CMK (cell line): ENCODE data around the gene LNX2.
"Not testable (repeated sequence)": the region's sequence is repeated elsewhere in the genome, so short reads cannot be mapped to it uniquely, and the experiment has no call there.

Experiments
- DNase-seq: peaks from one replicate; pipeline ENCODE4 v3.0.0-alpha.2; 2010; ENCODE audit warnings: low read depth

The LNX2 gene

DNA sequence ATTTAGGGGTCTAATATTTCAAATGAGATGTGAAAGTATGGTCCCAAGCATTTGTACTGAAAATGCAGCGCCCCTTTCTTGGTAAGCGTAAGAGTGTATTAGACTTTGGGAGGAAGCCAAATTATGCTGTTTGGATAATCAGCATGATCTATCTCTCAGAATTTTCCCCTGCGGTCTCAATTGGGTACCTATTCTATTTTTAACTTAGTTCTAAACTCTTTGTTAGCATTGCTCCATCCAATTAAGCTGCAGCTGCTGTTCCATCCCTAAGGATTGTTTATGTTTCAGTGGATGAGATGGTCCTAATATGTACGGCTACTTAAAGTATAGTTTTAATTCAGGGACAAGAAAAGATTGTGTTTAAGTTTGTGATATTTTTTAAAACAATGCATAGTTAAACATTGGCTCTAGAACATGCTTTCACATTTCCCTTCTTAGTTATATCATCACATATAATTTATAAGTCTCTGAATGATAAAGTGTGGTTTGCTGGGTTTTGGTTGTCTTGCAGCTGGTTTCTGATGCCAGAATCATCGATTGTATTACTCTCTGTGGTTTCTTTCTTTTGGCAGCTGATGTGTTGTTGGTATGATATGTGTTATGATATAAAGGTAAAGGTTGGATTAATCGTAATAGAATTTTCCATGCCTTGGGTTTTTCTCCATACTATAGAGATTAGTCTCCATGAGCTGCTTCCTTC lies 16.4 kb upstream of the LNX2 start:
- DNase-seq: no peak

DNA sequence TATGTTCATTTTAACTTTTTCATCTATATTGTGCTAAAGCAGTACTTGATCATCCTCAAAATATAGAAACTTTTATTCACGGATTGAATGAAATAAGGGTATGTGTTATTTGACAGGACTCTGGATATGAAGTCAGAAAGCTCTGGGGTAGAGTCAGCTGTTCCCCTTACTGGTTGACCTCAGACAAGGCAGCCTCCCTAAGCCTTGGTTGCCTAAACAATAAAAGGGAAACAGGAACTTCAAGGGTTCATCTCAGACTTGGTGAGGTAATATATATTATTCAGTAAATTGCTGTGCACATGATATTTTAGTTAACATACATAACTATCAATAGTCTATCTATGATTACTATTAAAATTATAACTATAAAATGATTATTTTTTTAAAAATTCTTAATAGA lies 14.9 kb upstream of the LNX2 start:
- DNase-seq: no peak

GRCh38 chr13:27634791-27635190 lies 14.5 kb upstream of the LNX2 start:
- DNase-seq: no peak

- no peak for DNase-seq
These were observed 13.9 kb upstream of the LNX2 start for GRCh38 chr13:27634231-27634630.

DNA sequence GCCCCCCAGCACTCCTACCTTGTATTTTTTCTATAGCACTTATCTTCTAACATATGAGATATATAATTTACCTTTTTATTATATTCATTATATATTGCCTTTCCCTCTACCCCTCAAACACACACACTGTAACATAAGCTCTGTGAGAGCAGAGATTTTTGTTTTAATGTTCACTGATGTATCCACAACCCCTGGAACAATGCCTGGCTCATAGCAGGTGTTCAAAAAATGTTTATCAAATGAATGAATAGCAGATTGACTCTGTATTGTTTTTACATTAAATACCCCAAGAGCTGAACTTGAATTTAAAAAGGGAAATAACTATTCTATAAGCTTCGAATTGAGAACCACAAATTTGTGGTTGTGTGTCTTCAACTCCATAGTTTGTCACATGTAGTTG lies 12.3 kb upstream of the LNX2 start:
- no peak for DNase-seq

DNA sequence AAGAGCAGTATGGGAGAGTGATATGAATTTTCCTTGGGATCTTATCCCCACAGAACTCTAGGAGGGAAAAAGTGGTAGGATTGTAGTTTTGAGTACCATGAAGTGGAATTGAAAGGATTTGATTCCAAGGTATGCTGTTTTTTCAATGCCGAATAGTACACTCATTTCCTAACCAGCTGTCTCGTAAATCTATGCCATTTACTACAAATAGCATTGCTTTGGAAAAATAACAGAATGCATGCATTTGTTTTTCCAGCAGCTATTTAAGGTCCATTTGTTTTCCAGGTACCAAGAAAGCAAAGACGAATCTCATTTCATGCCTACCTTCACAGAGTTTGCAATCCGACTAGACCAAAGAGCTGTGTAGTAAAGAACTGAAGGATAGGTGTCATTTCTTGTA lies 11.9 kb upstream of the LNX2 start:
- no peak for DNase-seq

DNA sequence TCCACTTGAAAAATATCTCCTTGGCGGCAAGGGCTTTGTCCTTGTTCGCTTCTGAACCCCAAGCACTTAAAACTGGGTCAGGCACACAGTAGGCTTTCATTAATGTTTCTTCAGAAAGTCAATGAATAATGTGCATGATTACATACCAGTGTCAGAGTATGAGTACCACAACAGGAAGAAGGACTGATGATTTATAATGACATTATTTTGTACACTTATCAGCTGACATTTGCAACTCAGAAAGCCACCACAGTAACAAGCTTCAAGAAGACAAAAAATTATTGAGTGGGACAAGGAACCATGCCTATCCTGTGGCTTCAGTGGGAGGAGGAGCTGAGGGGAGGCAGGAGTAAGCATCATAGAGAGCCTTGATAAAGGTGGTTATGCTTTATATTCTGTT lies 11.3 kb upstream of the LNX2 start:
- DNase-seq: no peak

GRCh38 chr13:27631156-27631555 lies 10.8 kb upstream of the LNX2 start:
- DNase-seq: no peak

DNA sequence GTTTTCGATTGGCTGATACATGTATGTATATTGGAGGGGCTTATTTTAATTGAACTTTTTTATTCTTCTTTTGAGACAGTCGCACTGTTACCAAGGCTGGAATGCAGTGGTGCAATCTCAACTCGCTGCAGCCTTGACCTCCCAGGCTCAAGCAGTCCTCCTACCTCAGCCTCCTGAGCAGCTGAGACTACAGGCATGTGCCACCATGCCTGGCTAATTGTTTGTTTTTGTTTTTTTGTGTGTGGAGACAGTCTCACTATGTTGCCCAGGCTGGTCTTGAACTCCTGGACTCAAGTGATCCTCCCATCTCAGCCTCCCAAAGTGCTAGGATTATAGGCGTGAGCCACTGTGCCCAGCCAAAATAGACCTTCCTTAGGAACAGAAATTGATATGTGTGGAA lies 8.4 kb upstream of the LNX2 start:
- not testable (repeated sequence) for DNase-seq

- no peak for DNase-seq
These were observed 7.8 kb upstream of the LNX2 start for GRCh38 chr13:27628081-27628480.

DNA sequence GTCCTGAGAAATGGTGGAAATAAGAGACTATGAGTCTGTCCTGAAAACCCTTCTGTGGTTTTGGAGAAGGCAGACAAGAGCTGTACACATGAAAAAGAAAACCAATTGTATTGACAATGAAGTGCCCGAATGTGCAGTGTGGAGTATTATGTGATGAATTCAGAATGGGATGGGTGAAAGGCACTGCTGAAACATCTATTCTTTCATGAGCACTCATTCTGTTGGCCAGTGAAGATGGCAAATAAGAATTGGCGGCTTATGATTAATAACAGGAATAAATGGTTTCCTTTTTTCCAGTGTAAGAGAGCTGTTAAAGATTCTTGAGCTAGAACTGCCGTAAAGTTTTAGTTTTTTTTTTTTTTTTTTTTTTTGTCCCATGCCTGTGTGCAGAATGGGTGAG lies 7.1 kb upstream of the LNX2 start:
- no peak for DNase-seq

DNA sequence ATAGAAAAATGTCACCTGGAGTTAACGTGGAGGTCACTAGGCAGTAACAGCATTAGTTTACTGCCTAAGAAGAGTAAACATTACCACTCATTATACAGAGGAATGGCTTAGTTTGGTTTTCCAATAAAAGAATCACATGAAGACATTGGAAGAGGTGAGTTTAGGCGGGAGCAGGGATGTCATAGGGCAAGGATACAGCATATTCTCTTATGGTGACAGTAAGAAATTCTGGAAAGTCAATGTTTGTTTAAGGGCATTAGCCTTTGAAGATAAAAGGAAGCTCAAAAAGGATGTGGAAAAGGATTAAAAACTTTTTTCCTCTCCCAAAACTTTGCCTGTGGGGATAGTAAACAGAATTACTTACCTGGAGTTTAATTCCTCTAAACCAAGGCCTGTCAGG lies 5.5 kb upstream of the LNX2 start:
- DNase-seq: no peak

GRCh38 chr13:27624071-27624470 lies 3.7 kb upstream of the LNX2 start:
- DNase-seq: no peak

- DNase-seq: no peak
These were observed 2.6 kb upstream of the LNX2 start for GRCh38 chr13:27622881-27623280.

GRCh38 chr13:27622102-27622820 lies 1.9 kb upstream of the LNX2 start:
- DNase-seq: no peak

- DNase-seq: no peak
These were observed 1.2 kb upstream of the LNX2 start, which contains the start of gene POLR1D for GRCh38 chr13:27621366-27622101. Gene POLR1D, plus strand, starts transcription at chr13:27621892. Its CDS starts 92 bp downstream, at chr13:27621984.

GRCh38 chr13:27621116-27621365 lies 712 bp upstream of the LNX2 start:
- DNase-seq: no peak

DNA sequence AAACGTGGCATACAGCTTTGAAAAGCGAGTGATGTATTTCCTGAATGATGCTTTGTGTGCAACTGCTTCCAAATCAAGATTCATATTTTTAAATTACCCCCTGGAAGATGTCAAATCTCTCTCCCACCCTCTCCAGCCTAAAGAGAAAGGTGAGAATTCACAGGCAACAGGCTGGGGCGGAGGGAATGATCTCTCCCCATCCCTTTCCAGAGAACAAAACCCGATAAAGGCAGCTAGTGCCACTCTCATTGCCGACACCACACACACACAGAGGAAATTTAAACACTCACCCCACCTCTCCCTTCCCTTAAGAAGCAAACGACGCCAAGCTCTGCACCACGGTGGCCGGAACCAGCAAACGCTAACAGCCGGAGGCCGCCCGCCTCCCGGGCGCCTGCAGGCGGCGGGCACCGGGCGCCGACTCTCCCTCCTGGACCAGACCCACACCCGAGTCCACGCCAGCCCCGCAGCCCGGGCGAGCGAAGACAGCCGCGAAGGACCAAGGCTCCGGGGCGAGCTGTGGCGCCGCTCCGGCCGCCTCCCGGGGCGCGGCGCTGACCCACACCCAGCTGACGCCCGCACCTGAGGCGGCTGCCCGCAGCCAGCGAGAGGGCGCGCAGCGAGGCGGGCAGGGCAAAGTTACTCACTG lies 477 bp downstream of the LNX2 start:
- no peak for DNase-seq

DNA sequence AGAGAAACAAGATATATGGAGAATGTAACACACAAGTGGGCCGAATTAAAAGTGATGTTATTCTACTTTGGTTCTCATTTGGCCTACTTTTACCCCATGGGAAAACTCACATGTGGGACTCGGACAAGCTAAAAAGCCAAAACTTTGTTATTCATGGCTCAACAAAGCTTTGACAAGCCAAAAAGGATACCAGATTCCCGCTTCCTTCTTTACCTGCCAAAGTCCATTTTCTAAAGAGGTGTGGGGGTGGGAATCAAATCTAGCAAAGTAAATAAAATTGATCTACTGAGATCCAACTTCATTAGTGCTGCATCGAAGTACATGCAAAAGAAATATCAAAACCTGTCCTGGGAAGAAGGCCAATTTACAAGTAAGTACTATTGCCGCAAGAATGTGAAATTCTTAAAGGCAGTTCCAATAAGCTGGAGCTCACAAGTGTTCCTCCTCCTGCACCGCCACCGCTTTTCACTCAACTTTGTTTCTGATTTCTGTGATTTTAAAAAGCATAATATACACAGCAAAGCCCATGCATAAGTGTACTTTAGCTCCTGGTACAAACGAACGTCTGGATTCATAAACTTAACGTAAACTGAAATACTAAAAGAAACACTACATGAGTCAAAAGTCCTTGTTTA lies 1.1 kb downstream of the LNX2 start:
- no peak for DNase-seq

- DNase-seq: no peak
These were observed 2.4 kb downstream of the LNX2 start for GRCh38 chr13:27617881-27618321.

DNA sequence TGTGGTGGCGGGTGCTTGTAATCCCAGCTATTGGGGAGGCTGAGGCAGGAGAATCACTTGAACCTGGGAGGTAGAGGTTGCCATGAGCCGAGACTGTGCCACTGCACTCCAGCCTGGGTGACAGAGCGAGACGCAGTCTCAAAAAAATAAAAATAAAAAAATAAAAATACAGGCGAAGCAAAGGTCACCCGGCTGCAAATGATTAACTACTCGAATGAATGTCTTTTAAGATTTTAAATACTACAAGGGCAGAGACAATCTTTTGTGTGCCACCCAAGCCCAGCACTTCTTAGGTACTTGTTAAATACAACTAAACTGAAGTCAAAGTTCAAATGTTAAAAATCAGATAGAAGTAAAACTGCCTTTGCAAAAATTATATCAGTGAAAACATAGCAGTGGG lies 6.7 kb downstream of the LNX2 start:
- no peak for DNase-seq

GRCh38 chr13:27607125-27607524 lies 13.2 kb downstream of the LNX2 start:
- no peak for DNase-seq
